HG02763 (cell line): ENCODE measurements around the gene KLK11.

Source experiments
- ATAC-seq: cut with Tn5 transposase; IDR thresholded peaks from one replicate; pipeline ENCODE4 v1.9.1; 2021; ENCODE audit warnings: mild to moderate bottlenecking, moderate library complexity; ENCODE audit not compliant: unreplicated experiment

Gene KLK11, protein sequence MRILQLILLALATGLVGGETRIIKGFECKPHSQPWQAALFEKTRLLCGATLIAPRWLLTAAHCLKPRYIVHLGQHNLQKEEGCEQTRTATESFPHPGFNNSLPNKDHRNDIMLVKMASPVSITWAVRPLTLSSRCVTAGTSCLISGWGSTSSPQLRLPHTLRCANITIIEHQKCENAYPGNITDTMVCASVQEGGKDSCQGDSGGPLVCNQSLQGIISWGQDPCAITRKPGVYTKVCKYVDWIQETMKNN

GRCh38 chr19:51026554-51026831 lies at the start of gene KLK11:
Gene KLK11 (minus strand): TSS chr19:51026616. CDS start chr19:51025631, 985 bp downstream.
- ATAC-seq = no peak

DNA sequence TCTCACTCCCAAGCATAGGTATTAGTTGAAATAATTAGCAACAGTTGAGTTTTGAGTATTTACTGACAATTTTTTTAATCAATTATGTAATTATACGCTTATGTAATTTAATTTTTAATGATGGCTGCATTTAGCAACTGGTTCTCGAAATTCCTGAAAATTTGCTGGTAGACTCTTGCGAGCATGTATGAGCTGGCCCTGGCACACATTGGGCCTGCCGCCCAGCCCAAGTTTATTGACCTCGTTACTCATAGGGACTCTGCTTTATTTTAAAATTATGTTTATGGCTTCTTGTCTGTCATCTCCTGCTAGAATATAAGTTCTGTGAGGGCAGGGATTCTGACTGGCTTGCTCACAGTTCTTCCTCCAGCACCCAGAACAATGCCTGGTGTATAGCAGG lies 49.6 kb upstream of the KLK11 start:
- ATAC-seq = no peak

- no peak for ATAC-seq
Observed at GRCh38 chr19:51071095-51071405, 44.6 kb upstream of the KLK11 start.

DNA sequence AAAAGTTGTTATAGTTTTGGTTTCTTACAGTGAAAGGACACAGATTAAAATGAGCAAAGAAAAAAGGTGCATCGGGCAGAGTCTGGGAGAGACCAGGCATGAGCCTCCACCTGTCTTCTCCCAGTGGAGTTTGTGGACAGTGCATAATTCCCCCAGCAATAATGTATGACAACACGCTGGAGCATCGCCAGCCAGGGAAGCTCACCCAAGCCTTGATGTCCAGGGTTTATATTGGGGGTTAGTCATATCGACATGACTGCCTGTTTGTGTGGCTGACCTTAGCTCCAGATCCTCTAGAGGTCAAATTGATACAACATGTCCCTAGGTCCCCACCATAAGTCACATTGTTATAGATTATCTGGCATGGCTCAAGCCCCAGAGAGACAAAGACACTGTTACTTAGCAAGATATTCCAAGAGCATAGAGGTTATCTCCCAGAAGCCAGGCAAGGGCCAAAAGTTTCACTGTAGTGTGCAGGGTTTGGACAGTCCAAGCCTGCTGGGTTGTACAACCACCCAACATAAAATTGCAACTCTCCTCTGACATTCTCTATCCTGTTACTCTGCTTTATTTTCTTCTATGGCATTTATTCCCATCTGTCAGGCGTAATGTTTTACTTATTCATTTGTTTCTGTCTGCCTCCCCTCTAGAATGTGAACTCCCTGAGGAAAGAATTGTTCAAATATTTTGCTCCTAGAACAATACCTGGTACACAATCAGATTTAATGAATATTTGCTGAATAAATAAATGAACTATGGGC lies 44.1 kb upstream of the KLK11 start:
- no peak for ATAC-seq

DNA sequence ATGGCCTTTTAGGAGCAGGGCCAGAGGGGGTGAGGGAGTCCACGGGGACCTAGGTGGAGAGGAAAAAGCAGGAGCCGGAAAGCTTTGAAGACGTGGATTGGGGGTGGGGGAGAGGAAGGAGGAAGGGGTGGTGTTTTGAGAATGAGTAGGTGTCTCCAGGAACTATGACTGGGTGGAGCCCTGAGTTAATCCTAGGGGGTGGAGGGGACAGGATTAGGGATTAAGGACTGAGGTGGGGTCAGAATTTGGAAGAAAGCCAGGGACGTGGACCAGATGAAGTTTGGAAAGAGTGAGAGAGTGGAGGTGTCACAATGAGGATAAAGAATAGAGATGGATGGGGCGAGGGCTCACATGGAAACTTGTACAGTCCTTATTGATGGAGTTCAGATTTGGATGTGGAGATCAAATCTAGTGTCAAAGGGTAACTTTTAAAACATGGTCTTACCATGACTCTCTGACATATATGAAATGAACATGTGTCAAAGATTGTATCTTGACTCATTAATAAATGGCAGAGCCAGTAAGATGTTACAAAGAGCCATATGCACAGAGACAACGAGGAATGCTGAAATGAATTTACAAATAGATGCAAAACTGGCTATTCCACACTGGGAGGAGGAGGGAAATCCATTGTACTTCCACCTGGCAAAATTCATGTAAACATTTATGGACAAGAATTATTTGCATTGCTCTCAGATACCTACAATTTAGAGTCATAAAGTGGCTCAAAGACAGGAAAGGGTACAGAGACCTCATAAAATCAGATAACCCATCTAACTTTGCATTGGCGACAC lies 40.2 kb upstream of the KLK11 start:
- ATAC-seq = no peak

GRCh38 chr19:51065221-51065960 lies 39.0 kb upstream of the KLK11 start:
- no peak for ATAC-seq

- ATAC-seq = no peak
Observed at GRCh38 chr19:51064534-51065220, 38.3 kb upstream of the KLK11 start, which contains the start of gene KLK13. Gene KLK13 (minus strand): TSS chr19:51065092. CDS start chr19:51065067, 25 bp downstream.

DNA sequence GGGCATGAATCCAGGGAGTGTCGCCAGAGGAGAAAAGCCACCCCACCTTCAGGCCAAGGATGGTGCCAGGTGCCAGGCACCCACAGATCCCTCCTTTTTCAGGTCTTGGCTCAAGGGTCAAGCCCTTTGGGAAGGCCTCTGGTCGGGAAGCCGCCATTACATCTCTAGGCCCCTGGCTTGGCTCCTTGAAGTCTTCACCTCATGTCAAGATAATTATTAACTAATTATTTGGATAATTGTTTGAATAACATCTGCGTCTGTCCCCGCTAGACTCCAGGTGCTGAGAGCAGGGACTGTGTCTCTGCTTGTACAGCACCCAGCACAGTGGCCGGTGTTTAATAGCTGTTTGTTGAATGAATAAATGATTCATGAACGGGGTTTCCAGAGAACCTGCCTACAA lies 37.2 kb upstream of the KLK11 start:
- no peak for ATAC-seq

GRCh38 chr19:51060973-51061372 lies 34.6 kb upstream of the KLK11 start:
- no peak for ATAC-seq

GRCh38 chr19:51060336-51060735 lies 33.9 kb upstream of the KLK11 start:
- ATAC-seq = no peak

GRCh38 chr19:51059715-51060114 lies 33.3 kb upstream of the KLK11 start:
- no peak for ATAC-seq

DNA sequence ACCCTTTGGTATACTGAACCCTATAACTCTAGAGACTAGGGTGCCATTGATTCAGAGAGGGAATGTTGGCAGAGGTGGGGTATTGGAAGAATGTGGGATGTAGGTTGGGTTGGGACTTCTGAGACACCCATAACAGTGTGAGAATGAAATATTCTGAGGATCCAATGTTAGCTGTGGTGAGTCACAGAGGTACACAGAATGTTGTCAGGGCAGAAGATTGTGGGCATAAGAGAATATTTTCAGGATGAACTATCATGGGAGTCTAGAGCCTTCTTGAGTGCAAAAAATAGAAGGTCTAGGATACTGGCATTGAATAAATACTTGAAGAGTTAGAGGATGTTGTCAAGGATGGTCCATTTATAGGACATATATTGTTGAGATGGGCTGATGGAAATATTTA lies 29.4 kb upstream of the KLK11 start:
- ATAC-seq = no peak

DNA sequence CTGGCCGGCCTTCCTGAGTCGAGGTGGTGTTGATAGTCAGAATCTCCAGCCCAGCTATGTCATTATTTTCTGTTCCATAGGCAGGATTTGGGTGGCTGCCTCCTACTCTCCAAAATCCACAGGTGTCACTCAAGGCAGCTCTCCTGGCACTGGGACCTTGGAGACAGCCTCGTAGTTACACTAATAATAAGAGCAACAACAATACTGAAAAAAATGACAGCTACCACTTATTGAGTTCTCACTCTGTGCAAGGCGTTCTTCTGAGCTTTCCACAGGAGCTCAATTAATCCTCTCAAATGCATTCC lies 20.6 kb upstream of the KLK11 start:
- ATAC-seq = no peak

DNA sequence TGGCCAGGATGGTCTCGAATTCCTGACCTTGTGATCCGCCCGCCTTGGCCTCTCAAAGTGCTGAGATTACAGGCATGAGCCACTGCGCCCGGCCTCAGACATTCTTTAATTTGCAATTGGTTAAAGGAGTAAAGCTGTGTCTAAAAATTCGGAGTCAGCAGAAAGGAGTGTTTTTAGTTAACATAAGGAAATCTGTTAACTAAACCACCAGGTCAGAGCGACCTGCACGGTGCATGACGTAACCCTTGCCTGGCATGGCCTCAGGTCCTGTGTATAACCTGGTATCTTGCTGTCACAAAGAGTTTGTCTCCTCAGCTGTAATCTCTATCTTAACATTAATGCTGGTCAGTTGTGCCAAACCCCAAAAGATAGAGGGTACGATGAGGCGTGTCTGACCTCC lies 17.9 kb upstream of the KLK11 start:
- ATAC-seq = no peak

- no peak for ATAC-seq
Observed at GRCh38 chr19:51043497-51043896, 17.1 kb upstream of the KLK11 start.

DNA sequence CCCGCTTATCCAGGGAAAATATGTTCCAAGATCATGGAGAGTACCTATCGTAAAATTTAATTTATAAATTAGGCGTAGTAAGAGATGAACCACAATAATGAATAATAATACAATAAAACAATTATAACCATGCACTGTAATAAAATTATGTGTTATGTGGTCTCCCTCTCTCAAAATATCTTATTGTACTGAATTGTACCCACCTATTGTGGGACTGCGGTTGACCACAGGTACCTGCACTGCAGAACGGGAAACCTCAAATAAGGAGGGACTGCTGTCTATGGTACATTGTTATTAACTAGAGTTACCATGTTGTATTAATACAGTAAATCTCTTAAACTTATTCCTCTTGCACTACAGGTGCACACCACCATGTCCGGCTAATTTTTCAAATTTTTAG lies 13.7 kb upstream of the KLK11 start:
- ATAC-seq = no peak

GRCh38 chr19:51036519-51036918 lies 10.1 kb upstream of the KLK11 start:
- no peak for ATAC-seq

DNA sequence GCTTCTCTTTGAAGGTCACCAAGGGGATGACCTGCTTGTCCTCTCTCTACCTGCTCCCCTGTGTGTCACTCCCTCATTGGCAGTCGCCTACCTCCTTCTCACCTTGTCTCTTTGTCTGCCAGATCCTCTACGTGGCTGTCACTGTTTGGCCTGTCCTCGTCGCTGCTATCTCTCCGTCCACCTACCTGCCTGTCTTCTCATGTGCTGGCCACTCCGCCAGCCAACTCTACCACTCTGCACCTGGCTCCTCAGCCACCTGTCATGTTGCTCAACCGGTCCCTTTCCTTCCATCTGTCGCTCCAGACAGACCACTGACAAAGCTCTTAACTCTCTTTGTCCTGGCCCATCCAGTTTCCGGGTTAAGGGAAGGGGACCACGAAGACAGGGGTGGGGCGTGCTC lies 8.3 kb upstream of the KLK11 start, which contains the start of gene KLK12:
KLK12 (minus strand) TSS at position 299 of the 400 bp plus-strand sequence. CDS start 381 bp downstream, outside the sequence.
- ATAC-seq = no peak

DNA sequence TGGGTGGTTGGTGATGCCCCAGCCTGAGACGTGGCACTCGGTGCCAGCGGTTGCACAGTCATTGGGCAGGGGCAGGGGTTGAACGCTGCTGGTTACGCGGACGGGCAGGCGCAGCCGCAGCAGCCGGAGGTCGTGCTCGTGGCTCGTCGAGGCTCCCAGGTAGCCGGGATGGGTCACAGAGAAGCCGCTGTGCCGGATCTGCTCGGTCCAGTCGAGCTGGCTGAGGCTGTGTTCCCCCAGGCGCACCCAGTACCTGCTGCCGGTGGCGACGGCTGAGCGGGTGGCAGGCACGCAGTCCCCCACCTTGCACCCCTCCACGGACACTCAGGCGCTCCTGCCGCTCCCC lies 5.4 kb upstream of the KLK11 start:
- ATAC-seq = no peak

GRCh38 chr19:51031220-51031879 lies 4.9 kb upstream of the KLK11 start:
- no peak for ATAC-seq
